ENCODE results near the gene GPN3.
"Not testable (repeated sequence)": the region's sequence is repeated elsewhere in the genome, so short reads cannot be mapped to it uniquely, and the experiment has no call there.

GPN3 gene

GRCh38 chr12:110468214-110469048, at the start of gene GPN3, which contains the start of gene FAM216A:
TSS of gene GPN3 (minus strand) at chr12:110468257. CDS start at chr12:110468203, 54 bp downstream.
TSS of gene FAM216A (plus strand) at chr12:110468845. CDS start at chr12:110468876, 31 bp downstream.
- peak; percentile 94 for DNase-seq

GRCh38 chr12:110516995-110517394, 48.9 kb upstream of the GPN3 start:
- DNase-seq: no peak

GRCh38 chr12:110514363-110514762, 46.3 kb upstream of the GPN3 start:
- DNase-seq: no peak

- DNase-seq: no peak
Measured at GRCh38 chr12:110513842-110514241, 45.8 kb upstream of the GPN3 start.

GRCh38 chr12:110508071-110508586, 40.1 kb upstream of the GPN3 start:
- DNase-seq: no peak

GRCh38 chr12:110505332-110505731, 37.3 kb upstream of the GPN3 start:
- no peak for DNase-seq

- no peak for DNase-seq
Measured at GRCh38 chr12:110503432-110503831, 35.4 kb upstream of the GPN3 start.

- DNase-seq: peak; percentile 99
Measured at GRCh38 chr12:110501752-110502738, 34.0 kb upstream of the GPN3 start, which contains the start of the genes RAD9B and VPS29. TSS of gene RAD9B (plus strand) at chr12:110502331. CDS start at chr12:110502338, 7 bp downstream. TSS of gene VPS29 (minus strand) at chr12:110502111. CDS start at chr12:110502051, 60 bp downstream.

GRCh38 chr12:110501399-110501751, 33.3 kb upstream of the GPN3 start:
- DNase-seq: peak; percentile 50

- no peak for DNase-seq
Measured at GRCh38 chr12:110498984-110499706, 31.1 kb upstream of the GPN3 start.

GRCh38 chr12:110475426-110475825, 7.4 kb upstream of the GPN3 start:
- no peak for DNase-seq

GRCh38 chr12:110467847-110468213, 227 bp downstream of the GPN3 start:
- no peak for DNase-seq

GRCh38 chr12:110466791-110467190, 1.3 kb downstream of the GPN3 start:
- no peak for DNase-seq

GRCh38 chr12:110465765-110466164, 2.3 kb downstream of the GPN3 start:
- DNase-seq: not testable (repeated sequence)

- no peak for DNase-seq
Measured at GRCh38 chr12:110465024-110465423, 3.0 kb downstream of the GPN3 start.

GRCh38 chr12:110461189-110461588, 6.9 kb downstream of the GPN3 start:
- not testable (repeated sequence) for DNase-seq

GRCh38 chr12:110458756-110459155, 9.3 kb downstream of the GPN3 start:
- no peak for DNase-seq

GRCh38 chr12:110453569-110454296, 14.3 kb downstream of the GPN3 start:
- no peak for DNase-seq

- no peak for DNase-seq
Measured at GRCh38 chr12:110451263-110451662, 16.8 kb downstream of the GPN3 start.

- DNase-seq: peak; percentile 97
Measured at GRCh38 chr12:110449799-110450497, 18.1 kb downstream of the GPN3 start, which contains the start of gene ARPC3. TSS of gene ARPC3 (minus strand) at chr12:110450337. CDS start at chr12:110450260, 77 bp downstream.

GRCh38 chr12:110444455-110444854, 23.6 kb downstream of the GPN3 start:
- no peak for DNase-seq

Data from stimulated activated CD4-positive, alpha-beta T cell treated with anti-CD3 and anti-CD28 coated beads, Interleukin-15, amount 100 ng/mL, for 24 hours (primary cell).